Fibroblast of lung (primary cell): ENCODE data around the gene FCRL4. TPM values are rescaled to one million over a fixed set of nuclear protein-coding genes. Genes with fewer than 3 reads are reported as not detected.

ENCODE experiments used
- DNase-seq, 2 donors: peaks; one replicate each; pipeline versions ENCODE4 v3.0.0 to v3.0.0-alpha.2; 2010; ENCODE audit warnings: low read depth in 2 of 2
- H2AFZ ChIP-seq: 2 replicates; pipeline ENCODE4 v1.5.1; 2012; ENCODE audit warnings: low read length, control low read depth, inconsistent platforms
- H3K27ac ChIP-seq: 2 replicates; pipeline ENCODE4 v1.5.1; 2011; ENCODE audit warnings: low read length, control low read depth; ENCODE audit not compliant: insufficient read depth
- H3K27me3 ChIP-seq: 2 replicates; pipeline ENCODE4 v1.5.1; 2011; ENCODE audit warnings: mild to moderate bottlenecking, low read length; ENCODE audit not compliant: control insufficient read depth, insufficient read depth
- H3K36me3 ChIP-seq: 2 replicates; pipeline ENCODE4 v1.5.1; 2011; ENCODE audit warnings: low read length; ENCODE audit not compliant: control insufficient read depth, insufficient read depth
- H3K4me1 ChIP-seq: 2 replicates; pipeline ENCODE4 v1.5.1; 2011; ENCODE audit warnings: low read length; ENCODE audit not compliant: control insufficient read depth, insufficient read depth; ENCODE audit errors: extremely low read depth
- H3K4me2 ChIP-seq: 2 replicates; pipeline ENCODE4 v1.5.1; 2011; ENCODE audit warnings: low read length, control low read depth; ENCODE audit not compliant: insufficient read depth; ENCODE audit errors: extremely low read depth
- H3K4me3 ChIP-seq, 4 experiments: fragments of 200-600 bp in 1 of 4; sonication (generic) in 1 of 4; replicated peaks in 1 of 4; 2 replicates each; pipeline ENCODE4 v1.5.1; 2011 to 2016; ENCODE audit warnings: low read length in 4 of 4, low read depth in 3 of 4, mild to moderate bottlenecking in 3 of 4, control low read depth in 2 of 4, inconsistent platforms in 1 of 4, mixed read lengths in 1 of 4; ENCODE audit not compliant: insufficient read depth in 1 of 4; ENCODE audit errors: control extremely low read depth in 1 of 4
- H3K79me2 ChIP-seq: 2 replicates; pipeline ENCODE4 v1.5.1; 2012; ENCODE audit warnings: mild to moderate bottlenecking, low read length, inconsistent platforms; ENCODE audit not compliant: control insufficient read depth, insufficient read depth
- H3K9ac ChIP-seq: 2 replicates; pipeline ENCODE4 v1.5.1; 2011; ENCODE audit warnings: mild to moderate bottlenecking, low read length, control low read depth; ENCODE audit not compliant: insufficient read depth
- H3K9me3 ChIP-seq: 2 replicates; pipeline ENCODE4 v1.5.1; 2012; ENCODE audit warnings: low read depth, low read length; ENCODE audit not compliant: control insufficient read depth, insufficient read depth
- H4K20me1 ChIP-seq: 2 replicates; pipeline ENCODE4 v1.5.1; 2011; ENCODE audit warnings: low read length; ENCODE audit not compliant: control insufficient read depth, insufficient read depth; ENCODE audit errors: extremely low read depth
- EZH2 ChIP-seq: IDR thresholded peaks from 2 replicates; pipeline ENCODE4 v1.5.1; 2012; ENCODE audit warnings: low read length, control low read depth, mild to moderate bottlenecking; ENCODE audit errors: missing control alignments
- polyA plus RNA-seq, 2 donors: library from polyadenylated mRNA; depleted of rRNA in 1 of 2; stranded (reverse) in 1 of 2; unstranded in 1 of 2; fragments of >200 nt; gene quantifications; 2 replicates each; pipeline ENCODE4 v1.2.1, GENCODE V29; 2011 to 2012; ENCODE audit warnings: missing spikeins in 1 of 2
- total RNA-seq: library from RNA; depleted of rRNA; stranded (reverse); fragments of >200 nt; gene quantifications from 2 replicates; pipeline ENCODE4 v1.2.1, GENCODE V29; 2014
- TF ChIP-seq, protein P1 (sequence below), 2 donors: IDR thresholded peaks in 1 of 2; conservative IDR thresholded peaks in 1 of 2; 1 replicate in 1 of 2; 2 replicates in 1 of 2; pipeline ENCODE4 v1.5.1; 2011 to 2012; ENCODE audit warnings: low read length in 2 of 2, control low read depth in 1 of 2, inconsistent platforms in 1 of 2, low read depth in 1 of 2, mild to moderate bottlenecking in 1 of 2

Gene FCRL4
- total and polyA plus RNA-seq, 2 donors (not counting 1 experiment from before 2014, with no cell fraction given): not detected

DNA sequence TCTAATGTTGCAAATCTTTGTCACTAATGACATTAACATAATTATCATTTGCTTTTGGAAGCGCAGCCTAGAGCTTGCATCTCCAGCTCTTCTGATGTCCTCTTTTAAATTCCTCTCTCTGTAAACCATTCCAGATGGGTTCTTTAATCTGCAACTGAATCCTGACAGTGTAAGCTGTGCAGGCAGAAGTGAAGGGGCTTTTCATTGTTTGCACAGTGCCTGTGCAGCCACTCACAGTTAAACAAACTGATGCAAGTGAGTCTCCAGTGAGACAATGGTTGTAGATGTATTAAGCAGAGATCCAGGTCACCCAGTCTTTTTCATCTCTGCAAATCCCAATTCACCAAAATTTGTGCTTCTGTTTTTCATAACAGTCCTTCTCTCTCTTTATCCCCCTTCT is 23.0 kb downstream of the FCRL4 start:
- H3K79me2 ChIP-seq: no peaks in the 10 kb centered on the region
- no peaks in the 10 kb centered on the region for H3K4me1 ChIP-seq
- no peak for DNase-seq
- H3K27ac ChIP-seq: no peak overlapping the region
- no peak for TF ChIP-seq EZH2
- TF ChIP-seq, protein P1, sequence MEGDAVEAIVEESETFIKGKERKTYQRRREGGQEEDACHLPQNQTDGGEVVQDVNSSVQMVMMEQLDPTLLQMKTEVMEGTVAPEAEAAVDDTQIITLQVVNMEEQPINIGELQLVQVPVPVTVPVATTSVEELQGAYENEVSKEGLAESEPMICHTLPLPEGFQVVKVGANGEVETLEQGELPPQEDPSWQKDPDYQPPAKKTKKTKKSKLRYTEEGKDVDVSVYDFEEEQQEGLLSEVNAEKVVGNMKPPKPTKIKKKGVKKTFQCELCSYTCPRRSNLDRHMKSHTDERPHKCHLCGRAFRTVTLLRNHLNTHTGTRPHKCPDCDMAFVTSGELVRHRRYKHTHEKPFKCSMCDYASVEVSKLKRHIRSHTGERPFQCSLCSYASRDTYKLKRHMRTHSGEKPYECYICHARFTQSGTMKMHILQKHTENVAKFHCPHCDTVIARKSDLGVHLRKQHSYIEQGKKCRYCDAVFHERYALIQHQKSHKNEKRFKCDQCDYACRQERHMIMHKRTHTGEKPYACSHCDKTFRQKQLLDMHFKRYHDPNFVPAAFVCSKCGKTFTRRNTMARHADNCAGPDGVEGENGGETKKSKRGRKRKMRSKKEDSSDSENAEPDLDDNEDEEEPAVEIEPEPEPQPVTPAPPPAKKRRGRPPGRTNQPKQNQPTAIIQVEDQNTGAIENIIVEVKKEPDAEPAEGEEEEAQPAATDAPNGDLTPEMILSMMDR (conservative IDR thresholded peaks at IDR 0.05 in 1 of 2, IDR thresholded peaks at IDR 0.05 in 1 of 2; ENCODE audit: low read depth in 1 of 2, low read length in 2 of 2): no peak
- no peak overlapping the region for H2AFZ ChIP-seq
- no peaks in the 10 kb centered on the region for H4K20me1 ChIP-seq
- H3K27me3 ChIP-seq: no peaks in the 10 kb centered on the region
- H3K4me3 ChIP-seq: no peak overlapping the region
- H3K36me3 ChIP-seq: no peaks in the 10 kb centered on the region
- H3K9ac ChIP-seq: no peak overlapping the region
- H3K4me2 ChIP-seq: no peak overlapping the region
- no peaks in the 10 kb centered on the region for H3K9me3 ChIP-seq

DNA sequence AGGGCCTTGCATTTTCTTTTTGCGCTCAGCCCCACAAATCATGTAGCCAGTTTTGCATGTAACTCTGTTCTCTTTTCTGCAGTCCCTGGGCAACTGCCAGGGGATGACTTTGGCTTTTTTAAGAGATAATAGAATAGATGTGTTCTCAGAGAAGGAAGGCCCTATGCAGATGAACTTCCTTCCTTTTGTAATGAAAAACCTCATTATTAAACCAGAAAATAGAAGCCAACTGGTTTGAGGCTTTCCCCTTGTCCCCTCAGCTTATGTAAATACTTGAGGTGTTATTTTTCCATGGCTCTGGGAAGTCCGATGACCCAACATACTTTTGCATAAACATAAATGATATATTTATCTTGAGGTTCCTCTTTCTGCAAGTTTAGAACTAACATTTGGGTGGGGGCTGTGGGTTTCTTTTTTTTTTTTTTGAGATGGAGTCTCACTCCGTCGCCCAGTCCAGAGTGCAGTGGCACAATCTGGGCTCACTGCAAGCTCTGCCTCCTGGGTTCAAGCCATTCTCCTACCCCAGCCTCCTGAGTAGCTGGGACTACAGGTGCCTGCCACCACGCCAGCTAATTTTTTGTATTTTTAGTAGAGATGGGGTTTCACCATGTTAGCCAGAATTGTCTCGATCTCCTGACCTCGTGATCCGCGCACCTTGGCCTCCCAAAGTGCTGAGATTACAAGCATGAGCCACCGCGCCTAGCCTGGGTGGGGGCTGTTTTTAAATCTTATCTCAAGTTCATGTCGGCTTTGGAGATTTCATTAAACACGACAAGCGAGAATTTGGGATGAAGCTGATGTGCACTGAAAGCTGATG is 31.2 kb downstream of the FCRL4 start:
- H3K4me3 ChIP-seq: no peak overlapping the region
- H3K36me3 ChIP-seq: no peaks in the 10 kb centered on the region

DNA sequence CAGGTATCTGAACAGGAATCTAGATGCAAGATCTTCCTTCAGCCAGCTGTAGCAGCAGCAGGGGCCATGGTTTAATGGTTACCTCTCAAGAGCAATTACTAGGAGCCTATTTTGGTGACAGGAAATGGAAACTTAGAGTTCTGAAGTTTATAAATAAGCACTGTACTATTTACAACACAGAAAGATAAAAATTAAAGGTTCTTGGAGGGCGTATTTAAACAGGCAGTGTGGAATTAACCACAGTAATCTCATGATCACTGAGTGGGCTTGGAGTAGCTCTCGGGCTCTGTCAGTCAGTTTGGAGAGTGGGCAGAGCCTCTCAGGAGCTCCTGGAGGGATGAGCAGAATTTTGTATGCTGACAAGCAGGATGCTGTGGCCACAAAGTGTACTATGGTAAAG is 35.4 kb downstream of the FCRL4 start:
- Histone ChIP-seq H3K4me1 (no peaks in the 10 kb centered on the region), H3K27ac (no peak overlapping the region), H3K9ac (no peak overlapping the region), H2AFZ (no peak overlapping the region), H3K9me3 (no peaks in the 10 kb centered on the region), H3K4me2 (no peak overlapping the region), H3K79me2 (no peaks in the 10 kb centered on the region), H3K36me3 (no peaks in the 10 kb centered on the region), H3K27me3 (no peaks in the 10 kb centered on the region), H3K4me3 (no peak overlapping the region), H4K20me1 (no peaks in the 10 kb centered on the region)
- no peak for DNase-seq
- TF ChIP-seq EZH2: no peak
- TF ChIP-seq, protein P1 (conservative IDR thresholded peaks at IDR 0.05 in 1 of 2, IDR thresholded peaks at IDR 0.05 in 1 of 2; ENCODE audit: low read depth in 1 of 2, low read length in 2 of 2): no peak

More for the DNA sequence above, 31.2 kb downstream of the FCRL4 start:
- no peaks in the 10 kb centered on the region for H3K79me2 ChIP-seq
- no peak overlapping the region for H2AFZ ChIP-seq
- no peak overlapping the region for H3K4me2 ChIP-seq
- no peaks in the 10 kb centered on the region for H3K27me3 ChIP-seq
- TF ChIP-seq, protein P1 (conservative IDR thresholded peaks at IDR 0.05 in 1 of 2, IDR thresholded peaks at IDR 0.05 in 1 of 2; ENCODE audit: low read depth in 1 of 2, low read length in 2 of 2): no peak
- TF ChIP-seq EZH2: no peak
- no peak overlapping the region for H3K27ac ChIP-seq
- H3K9ac ChIP-seq: no peak overlapping the region
- no peak for DNase-seq
- no peaks in the 10 kb centered on the region for H3K4me1 ChIP-seq
- no peaks in the 10 kb centered on the region for H3K9me3 ChIP-seq
- no peaks in the 10 kb centered on the region for H4K20me1 ChIP-seq
